Renal cortical epithelial cell (primary cell): ENCODE data around the gene HAUS7. TPM values are rescaled to one million over a fixed set of nuclear protein-coding genes. Genes with fewer than 3 reads are reported as not detected.

Source experiments
- DNase-seq: peaks from one replicate; pipeline ENCODE4 v3.0.0-alpha.2; 2011; ENCODE audit warnings: low read depth
- total RNA-seq: library from RNA; depleted of rRNA; stranded (reverse); fragments of >200 nt; gene quantifications from 2 replicates; pipeline ENCODE4 v1.2.3, GENCODE V29; 2014

Gene HAUS7
- total RNA-seq, 1 donor from 2014 or later = 6.5 TPM

GRCh38 chrX:153455571-153455970, 14.8 kb downstream of the HAUS7 start:
- DNase-seq = no peak

- no peak for DNase-seq
Measured at GRCh38 chrX:153454901-153455550, 15.3 kb downstream of the HAUS7 start.

GRCh38 chrX:153450949-153451277, 19.5 kb downstream of the HAUS7 start:
- no peak for DNase-seq

- DNase-seq = no peak
Measured at GRCh38 chrX:153450114-153450948, 20.0 kb downstream of the HAUS7 start.

- DNase-seq = no peak
Measured at GRCh38 chrX:153449368-153450113, 20.8 kb downstream of the HAUS7 start.

- DNase-seq = no peak
Measured at GRCh38 chrX:153448556-153449367, 21.6 kb downstream of the HAUS7 start.

- no peak for DNase-seq
Measured at GRCh38 chrX:153447581-153447960, 22.8 kb downstream of the HAUS7 start.

- DNase-seq = no peak
Measured at GRCh38 chrX:153446950-153447580, 23.3 kb downstream of the HAUS7 start.

GRCh38 chrX:153446636-153446936, 23.8 kb downstream of the HAUS7 start:
- DNase-seq = no peak

GRCh38 chrX:153445856-153446635, 24.3 kb downstream of the HAUS7 start, which contains the start of gene TREX2:
TSS of gene TREX2 (minus strand) at chrX:153446056. CDS start at chrX:153445430, 626 bp downstream.
- DNase-seq = no peak

- no peak for DNase-seq
Measured at GRCh38 chrX:153445106-153445855, 25.1 kb downstream of the HAUS7 start.

- DNase-seq = no peak
Measured at GRCh38 chrX:153444333-153445011, 25.9 kb downstream of the HAUS7 start.

- DNase-seq = no peak
Measured at GRCh38 chrX:153443476-153444332, 26.7 kb downstream of the HAUS7 start.

- DNase-seq = no peak
Measured at GRCh38 chrX:153442463-153442862, 27.9 kb downstream of the HAUS7 start.

- DNase-seq = no peak
Measured at GRCh38 chrX:153441981-153442380, 28.4 kb downstream of the HAUS7 start.

GRCh38 chrX:153441296-153441695, 29.1 kb downstream of the HAUS7 start:
- no peak for DNase-seq

GRCh38 chrX:153440556-153441135, 29.7 kb downstream of the HAUS7 start:
- no peak for DNase-seq

GRCh38 chrX:153439977-153440376, 30.4 kb downstream of the HAUS7 start:
- DNase-seq = no peak
